EH (cell line): ENCODE measurements around the gene TLR7.

Experiments
- DNase-seq: peaks from one replicate; pipeline ENCODE4 v3.0.0-alpha.2; 2015; ENCODE audit warnings: low read depth

The TLR7 gene

GRCh38 chrX:12866451-12867377 is at the start of gene TLR7:
TSS of gene TLR7 (plus strand) at chrX:12867072. CDS start at chrX:12867579, 507 bp downstream.
- no peak for DNase-seq

- no peak for DNase-seq
Measured at GRCh38 chrX:12817528-12817927, 49.3 kb upstream of the TLR7 start.

- DNase-seq: peak; percentile 3
Measured at GRCh38 chrX:12819222-12819621, 47.6 kb upstream of the TLR7 start.

GRCh38 chrX:12820737-12821136 is 46.1 kb upstream of the TLR7 start:
- DNase-seq: no peak

- DNase-seq: no peak
Measured at GRCh38 chrX:12824944-12825343, 41.9 kb upstream of the TLR7 start.

- DNase-seq: peak; percentile 78
Measured at GRCh38 chrX:12825801-12826200, 41.1 kb upstream of the TLR7 start.

GRCh38 chrX:12843061-12843667 is 23.7 kb upstream of the TLR7 start:
- no peak for DNase-seq

GRCh38 chrX:12843668-12844279 is 23.1 kb upstream of the TLR7 start:
- no peak for DNase-seq

GRCh38 chrX:12844319-12844718 is 22.6 kb upstream of the TLR7 start:
- no peak for DNase-seq

- DNase-seq: no peak
Measured at GRCh38 chrX:12865359-12865758, 1.5 kb upstream of the TLR7 start.

- no peak for DNase-seq
Measured at GRCh38 chrX:12867685-12868084, 813 bp downstream of the TLR7 start.

- DNase-seq: no peak
Measured at GRCh38 chrX:12868747-12869146, 1.9 kb downstream of the TLR7 start.

- no peak for DNase-seq
Measured at GRCh38 chrX:12871257-12871656, 4.4 kb downstream of the TLR7 start.

- no peak for DNase-seq
Measured at GRCh38 chrX:12872741-12873140, 5.9 kb downstream of the TLR7 start.

- DNase-seq: no peak
Measured at GRCh38 chrX:12874581-12874980, 7.7 kb downstream of the TLR7 start.

- no peak for DNase-seq
Measured at GRCh38 chrX:12877386-12877785, 10.5 kb downstream of the TLR7 start.

GRCh38 chrX:12878536-12878935 is 11.7 kb downstream of the TLR7 start:
- no peak for DNase-seq

GRCh38 chrX:12881914-12882313 is 15.0 kb downstream of the TLR7 start:
- no peak for DNase-seq

- no peak for DNase-seq
Measured at GRCh38 chrX:12885508-12885907, 18.6 kb downstream of the TLR7 start.

- DNase-seq: no peak
Measured at GRCh38 chrX:12886545-12886944, 19.7 kb downstream of the TLR7 start.

GRCh38 chrX:12887141-12887540 is 20.3 kb downstream of the TLR7 start:
- no peak for DNase-seq

GRCh38 chrX:12887767-12888166 is 20.9 kb downstream of the TLR7 start:
- no peak for DNase-seq

GRCh38 chrX:12890467-12890866 is 23.6 kb downstream of the TLR7 start:
- no peak for DNase-seq
